ENCODE measurements around the gene OSBPL6.

- TF ChIP-seq POLR2A (IDR thresholded peaks at IDR 0.05) (no peak), CTCF (IDR thresholded peaks at IDR 0.05) (no peak)
These were observed 57.0 kb downstream of the OSBPL6 start for GRCh38 chr2:178251151-178251955.

All from gastroesophageal sphincter (tissue), 3 donors.